SK-N-SH treated with all-trans-retinoic acid at 6 μM for 48 hours (cell line): Measurements from ENCODE around the gene TBC1D2.

Experiments used
- CSRNP3 ChIP-seq: fragments of 250-450 bp; sonication (Bioruptor Pico); IDR thresholded peaks from 2 replicates; pipeline ENCODE4 v1.5.1; 2021; ENCODE audit warnings: mild to moderate bottlenecking, moderate library complexity
- PATZ1 ChIP-seq: fragments of 250-450 bp; sonication (Bioruptor Pico); IDR thresholded peaks from 2 replicates; pipeline ENCODE4 v1.8.0; 2020; ENCODE audit warnings: mild to moderate bottlenecking, moderate library complexity, borderline replicate concordance
- RARB ChIP-seq: fragments of 250-450 bp; sonication (Bioruptor Pico); IDR thresholded peaks from 2 replicates; pipeline ENCODE4 v1.8.0; 2021; ENCODE audit warnings: mild to moderate bottlenecking, moderate library complexity
- ZFP30 ChIP-seq: fragments of 450-650 bp; formaldehyde crosslinking; IDR thresholded peaks from 2 replicates; pipeline ENCODE4 v1.5.0; 2022; ENCODE audit warnings: mild to moderate bottlenecking, moderate library complexity

GRCh38 chr9:98211260-98211659 lies 44.2 kb downstream of the TBC1D2 start:
- no peak for TF ChIP-seq RARB
- TF ChIP-seq ZFP30 = no peak
- no peak for TF ChIP-seq PATZ1 (CRISPR knock-in tag)
- TF ChIP-seq CSRNP3 (CRISPR knock-in tag) = no peak
